Stomach (tissue), 9 donors: ENCODE data around the gene VOPP1. TPM values are rescaled to one million over a fixed set of nuclear protein-coding genes. Genes with fewer than 3 reads are reported as not detected.

Experiments
- DNase-seq, 2 donors: peaks; one replicate each; pipeline versions ENCODE4 v3.0.0 to v3.0.0-alpha.2; 2013 to 2019
- H3K27ac ChIP-seq, 5 donors: fragments of 200-600 bp in 4 of 5; sonication (generic) in 4 of 5; one replicate each; pipeline ENCODE4 v1.5.1; 2013 to 2019; ENCODE audit warnings: mild to moderate bottlenecking in 1 of 5, moderate library complexity in 1 of 5
- H3K27me3 ChIP-seq, 3 donors: fragments of 200-600 bp; sonication (generic); one replicate each; pipeline ENCODE4 v1.5.1; 2017 to 2019; ENCODE audit warnings: mixed run types in 1 of 3
- H3K36me3 ChIP-seq, 4 donors: fragments of 200-600 bp; sonication (generic); 1 replicate in 3 of 4; 2 replicates in 1 of 4; pipeline ENCODE4 v1.5.1; 2016 to 2019
- H3K4me1 ChIP-seq, 4 donors: fragments of 200-600 bp; sonication (generic); one replicate each; pipeline ENCODE4 v1.5.1; 2016 to 2019
- H3K4me3 ChIP-seq, 4 donors: fragments of 200-600 bp; sonication (generic) in 3 of 4; one replicate each; pipeline ENCODE4 v1.5.1; 2016 to 2019; ENCODE audit warnings: mild to moderate bottlenecking in 1 of 4
- H3K9me3 ChIP-seq, 4 donors: fragments of 200-600 bp; sonication (generic); one replicate each; pipeline ENCODE4 v1.5.1; 2016 to 2019
- EP300 ChIP-seq: sonication (generic); formaldehyde crosslinking; IDR thresholded peaks from one replicate; pipeline ENCODE4 v1.6.1; 2017; ENCODE audit warnings: antibody characterized with exemption
- POLR2A ChIP-seq, 4 donors: fragments of 450-650 bp; IDR thresholded peaks; one replicate each; pipeline ENCODE4 v1.6.1; 2016; ENCODE audit warnings: antibody characterized with exemption in 4 of 4, control low read depth in 2 of 4, mild to moderate bottlenecking in 1 of 4, moderate library complexity in 1 of 4
- POLR2AphosphoS5 ChIP-seq, 3 donors: sonication (generic); formaldehyde crosslinking; IDR thresholded peaks; one replicate each; pipeline ENCODE4 v1.6.1; 2016; ENCODE audit warnings: antibody characterized with exemption in 3 of 3
- WGBS, 5 donors: extraction: QIAGEN DNeasy Blood & Tissue Kit in 3 of 5; methylation state at CpG; one replicate each; pipeline versions ENCODE4 v1.1.5 to v1.1.7; 2013 to 2018; 5-methylcytosine and 5-hydroxymethylcytosine counted together
- intact Hi-C: fragments of 100-400 bp; cut with DNase I; formaldehyde crosslinking; loops from one replicate; pipeline ENCODE4 v1.15.1; 2023; ENCODE audit warnings: low total_unique reads
- polyA plus RNA-seq, 3 donors: library from polyadenylated mRNA; stranded (reverse); fragments of 200-250 nt; gene quantifications; one replicate each; pipeline ENCODE4 v1.2.3, GENCODE V29; 2013
- total RNA-seq, 5 donors: library from RNA; depleted of rRNA; stranded (reverse); fragments of >200 nt; gene quantifications; one replicate each; pipeline versions ENCODE4 v1.1.0 to v1.2.3, GENCODE V29; 2014 to 2016
- TF ChIP-seq, protein P1 (sequence below), 7 experiments: fragments of 450-650 bp in 4 of 7; fragments of 200-600 bp in 3 of 7; sonication (generic) in 3 of 7; IDR thresholded peaks; one replicate each; pipeline ENCODE4 v1.5.1; 2016 to 2019; ENCODE audit warnings: antibody characterized with exemption in 7 of 7, control low read depth in 2 of 7, mild to moderate bottlenecking in 1 of 7
- donor health status: healthy with polysubstance abuse.
- donor health status: Bipolar disorder and iron deficiency.
- donor health status: healthy.

Gene VOPP1
- total and polyA plus RNA-seq, 8 donors: 14.0 to 117 (median 37.0) TPM

GRCh38 chr7:55494951-55495350, 77.4 kb downstream of the VOPP1 start:
- intact Hi-C loops: no loop called here
- no peak for DNase-seq

GRCh38 chr7:55493408-55493807, 78.9 kb downstream of the VOPP1 start:
- 79 to 90% (median 88%) methylated on average over 7 of the region's 7 CpGs for WGBS, 5 donors
- DNase-seq: no peak
- TF ChIP-seq, protein P1, sequence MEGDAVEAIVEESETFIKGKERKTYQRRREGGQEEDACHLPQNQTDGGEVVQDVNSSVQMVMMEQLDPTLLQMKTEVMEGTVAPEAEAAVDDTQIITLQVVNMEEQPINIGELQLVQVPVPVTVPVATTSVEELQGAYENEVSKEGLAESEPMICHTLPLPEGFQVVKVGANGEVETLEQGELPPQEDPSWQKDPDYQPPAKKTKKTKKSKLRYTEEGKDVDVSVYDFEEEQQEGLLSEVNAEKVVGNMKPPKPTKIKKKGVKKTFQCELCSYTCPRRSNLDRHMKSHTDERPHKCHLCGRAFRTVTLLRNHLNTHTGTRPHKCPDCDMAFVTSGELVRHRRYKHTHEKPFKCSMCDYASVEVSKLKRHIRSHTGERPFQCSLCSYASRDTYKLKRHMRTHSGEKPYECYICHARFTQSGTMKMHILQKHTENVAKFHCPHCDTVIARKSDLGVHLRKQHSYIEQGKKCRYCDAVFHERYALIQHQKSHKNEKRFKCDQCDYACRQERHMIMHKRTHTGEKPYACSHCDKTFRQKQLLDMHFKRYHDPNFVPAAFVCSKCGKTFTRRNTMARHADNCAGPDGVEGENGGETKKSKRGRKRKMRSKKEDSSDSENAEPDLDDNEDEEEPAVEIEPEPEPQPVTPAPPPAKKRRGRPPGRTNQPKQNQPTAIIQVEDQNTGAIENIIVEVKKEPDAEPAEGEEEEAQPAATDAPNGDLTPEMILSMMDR (IDR thresholded peaks at IDR 0.05): no peak
- no peak for TF ChIP-seq POLR2A (IDR thresholded peaks at IDR 0.05)
- TF ChIP-seq POLR2AphosphoS5 (IDR thresholded peaks at IDR 0.05): no peak
- TF ChIP-seq EP300: no peak

More at GRCh38 chr7:55494951-55495350, 77.4 kb downstream of the VOPP1 start:
- Histone ChIP-seq H3K4me3 (no peak overlapping the region), H3K36me3 (peaks cover 32 to 87% (median 67%) of the 10 kb centered on the region in 4 donors), H3K27ac (no peak overlapping the region), H3K9me3 (no peaks in the 10 kb centered on the region), H3K27me3 (no peaks in the 10 kb centered on the region), H3K4me1 (peaks cover 0 to 14% (median 0%) of the 10 kb centered on the region in 4 donors)
- TF ChIP-seq POLR2AphosphoS5 (IDR thresholded peaks at IDR 0.05) (no peak), POLR2A (IDR thresholded peaks at IDR 0.05) (no peak), EP300 (no peak)
- TF ChIP-seq, protein P1 (IDR thresholded peaks at IDR 0.05): no peak
- 89 to 95% (median 92%) methylated on average over 5 of the region's 5 CpGs for WGBS, 5 donors

DNA sequence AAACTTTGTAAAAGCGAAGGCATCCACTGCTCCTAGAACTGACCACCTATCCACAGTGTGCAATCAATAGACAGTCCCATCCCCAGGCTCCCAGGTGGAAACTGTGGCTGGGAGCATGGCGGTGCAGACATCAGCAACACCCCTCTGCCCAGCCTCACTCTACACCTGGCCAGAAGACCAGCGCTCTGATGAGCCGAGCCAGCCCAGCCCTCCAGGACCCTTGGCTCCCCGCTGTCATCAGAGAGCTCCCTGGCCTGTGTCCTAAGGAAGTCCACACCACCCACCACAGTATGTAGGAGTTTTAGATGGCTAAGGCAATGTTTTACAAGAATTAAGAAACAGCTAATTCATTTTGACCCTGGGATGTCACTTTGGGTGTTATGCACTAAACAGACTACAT, 81.0 kb downstream of the VOPP1 start:
- 92 to 98% (median 95%) methylated on average over 4 to 5 of the region's 5 CpGs for WGBS, 5 donors
- Histone ChIP-seq H3K27ac (no peak overlapping the region), H3K27me3 (no peaks in the 10 kb centered on the region), H3K36me3 (peaks cover 33 to 92% (median 76%) of the 10 kb centered on the region in 4 donors), H3K4me1 (peaks cover 0 to 11% (median 0%) of the 10 kb centered on the region in 4 donors), H3K4me3 (no peak overlapping the region), H3K9me3 (no peaks in the 10 kb centered on the region)
- no peak for DNase-seq
- TF ChIP-seq POLR2AphosphoS5 (IDR thresholded peaks at IDR 0.05) (no peak), EP300 (no peak), POLR2A (IDR thresholded peaks at IDR 0.05) (no peak)
- TF ChIP-seq, protein P1 (IDR thresholded peaks at IDR 0.05): no peak
- intact Hi-C loops: no loop called here

More at GRCh38 chr7:55493408-55493807, 78.9 kb downstream of the VOPP1 start:
- no peak overlapping the region for H3K4me3 ChIP-seq
- no peaks in the 10 kb centered on the region for H3K27me3 ChIP-seq
- H3K27ac ChIP-seq: no peak overlapping the region
- intact Hi-C loops: no loop called here
- H3K36me3 ChIP-seq: peaks cover 42 to 96% (median 76%) of the 10 kb centered on the region in 4 donors
- H3K9me3 ChIP-seq: no peaks in the 10 kb centered on the region
- H3K4me1 ChIP-seq: peaks cover 0 to 11% (median 0%) of the 10 kb centered on the region in 4 donors

DNA sequence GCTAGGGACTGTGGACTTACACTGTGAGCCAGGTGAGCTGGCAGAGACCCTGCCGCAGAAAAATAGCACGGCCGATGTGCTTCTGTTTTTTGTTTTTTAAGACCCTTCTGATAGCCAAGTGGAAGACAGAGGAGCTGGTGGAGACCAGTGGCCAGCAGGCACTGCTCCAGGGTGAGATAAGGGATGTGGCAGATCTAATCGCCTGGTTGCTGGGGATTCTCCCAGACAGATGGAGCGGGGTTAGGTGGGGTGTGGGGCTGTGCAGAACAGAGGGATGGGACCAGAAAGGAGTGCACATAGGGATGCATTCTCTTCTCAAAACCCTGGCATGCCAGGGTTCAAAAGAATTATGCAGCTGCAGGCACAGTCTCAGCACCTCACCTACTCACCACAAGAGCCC, 82.2 kb downstream of the VOPP1 start:
- H3K27me3 ChIP-seq: no peaks in the 10 kb centered on the region
- intact Hi-C loops: no loop called here
- peaks cover 27 to 92% (median 74%) of the 10 kb centered on the region in 4 donors for H3K36me3 ChIP-seq
- no peak for DNase-seq
- TF ChIP-seq, protein P1 (IDR thresholded peaks at IDR 0.05): no peak
- H3K4me1 ChIP-seq: peaks cover 0 to 11% (median 0%) of the 10 kb centered on the region in 4 donors
- H3K27ac ChIP-seq: no peak overlapping the region
- no peaks in the 10 kb centered on the region for H3K9me3 ChIP-seq
- 86 to 94% (median 90%) methylated on average over 5 of the region's 5 CpGs for WGBS, 5 donors
- H3K4me3 ChIP-seq: no peak overlapping the region
